KMS-11 (cell line): ENCODE results near the gene TMEM30B.
"Not testable (repeated sequence)": the region's sequence is repeated elsewhere in the genome, so short reads cannot be mapped to it uniquely, and the experiment has no call there.

Experiments
- H2AFZ ChIP-seq: fragments of 200-600 bp; sonication (generic); 2 replicates; pipeline ENCODE4 v1.6.1; 2016; ENCODE audit warnings: antibody characterized with exemption, mixed run types, low read depth
- H3K27ac ChIP-seq: fragments of 200-600 bp; sonication (generic); 2 replicates; pipeline ENCODE4 v1.6.1; 2016; ENCODE audit warnings: mild to moderate bottlenecking, mixed run types
- H3K27me3 ChIP-seq: fragments of 200-600 bp; sonication (generic); 2 replicates; pipeline ENCODE4 v1.6.1; 2017; ENCODE audit warnings: mild to moderate bottlenecking, low read depth, mixed run types, moderate library complexity; ENCODE audit not compliant: insufficient read depth
- H3K36me3 ChIP-seq: fragments of 200-600 bp; sonication (generic); 2 replicates; pipeline ENCODE4 v1.6.1; 2017; ENCODE audit warnings: mild to moderate bottlenecking, mixed run types; ENCODE audit not compliant: insufficient read depth
- H3K4me1 ChIP-seq: fragments of 200-600 bp; sonication (generic); 2 replicates; pipeline ENCODE4 v1.6.1; 2016; ENCODE audit warnings: mild to moderate bottlenecking, low read depth, mixed run types; ENCODE audit not compliant: poor library complexity, severe bottlenecking
- H3K4me2 ChIP-seq: fragments of 200-600 bp; sonication (generic); 2 replicates; pipeline ENCODE4 v1.7.0; 2016; ENCODE audit warnings: mild to moderate bottlenecking, mixed run types
- H3K4me3 ChIP-seq: fragments of 200-600 bp; sonication (generic); IDR thresholded peaks from 2 replicates; pipeline ENCODE4 v1.6.1; 2017; ENCODE audit warnings: low read depth, low read length, mixed read lengths; ENCODE audit not compliant: insufficient read depth
- H3K79me2 ChIP-seq: fragments of 200-600 bp; sonication (generic); 2 replicates; pipeline ENCODE4 v1.6.1; 2016; ENCODE audit warnings: low read depth, mixed run types; ENCODE audit not compliant: insufficient read depth
- H3K9ac ChIP-seq: fragments of 200-600 bp; sonication (generic); 2 replicates; pipeline ENCODE4 v1.6.1; 2016; ENCODE audit warnings: mild to moderate bottlenecking, mixed run types
- H4K20me1 ChIP-seq: fragments of 200-600 bp; sonication (generic); 2 replicates; pipeline ENCODE4 v1.6.1; 2016; ENCODE audit warnings: mild to moderate bottlenecking, mixed run types; ENCODE audit not compliant: insufficient read depth
- TF ChIP-seq, protein P1 (sequence below): fragments of 200-600 bp; sonication (generic); conservative IDR thresholded peaks from 2 replicates; pipeline ENCODE4 v1.6.1; 2017; ENCODE audit warnings: low read depth, mild to moderate bottlenecking, antibody characterized with exemption, low read length, moderate library complexity, mixed read lengths

The TMEM30B gene

GRCh38 chr14:61322799-61323290 lies 41.7 kb upstream of the TMEM30B start:
- Histone ChIP-seq H3K4me3 (no peak overlapping the region), H4K20me1 (no peaks in the 10 kb centered on the region), H3K27me3 (no peaks in the 10 kb centered on the region), H3K79me2 (no peaks in the 10 kb centered on the region), H3K4me1 (no peaks in the 10 kb centered on the region), H3K9ac (no peak overlapping the region), H3K36me3 (no peaks in the 10 kb centered on the region), H3K27ac (no peak overlapping the region), H3K4me2 (no peak overlapping the region), H2AFZ (no peak overlapping the region)
- TF ChIP-seq, protein P1, sequence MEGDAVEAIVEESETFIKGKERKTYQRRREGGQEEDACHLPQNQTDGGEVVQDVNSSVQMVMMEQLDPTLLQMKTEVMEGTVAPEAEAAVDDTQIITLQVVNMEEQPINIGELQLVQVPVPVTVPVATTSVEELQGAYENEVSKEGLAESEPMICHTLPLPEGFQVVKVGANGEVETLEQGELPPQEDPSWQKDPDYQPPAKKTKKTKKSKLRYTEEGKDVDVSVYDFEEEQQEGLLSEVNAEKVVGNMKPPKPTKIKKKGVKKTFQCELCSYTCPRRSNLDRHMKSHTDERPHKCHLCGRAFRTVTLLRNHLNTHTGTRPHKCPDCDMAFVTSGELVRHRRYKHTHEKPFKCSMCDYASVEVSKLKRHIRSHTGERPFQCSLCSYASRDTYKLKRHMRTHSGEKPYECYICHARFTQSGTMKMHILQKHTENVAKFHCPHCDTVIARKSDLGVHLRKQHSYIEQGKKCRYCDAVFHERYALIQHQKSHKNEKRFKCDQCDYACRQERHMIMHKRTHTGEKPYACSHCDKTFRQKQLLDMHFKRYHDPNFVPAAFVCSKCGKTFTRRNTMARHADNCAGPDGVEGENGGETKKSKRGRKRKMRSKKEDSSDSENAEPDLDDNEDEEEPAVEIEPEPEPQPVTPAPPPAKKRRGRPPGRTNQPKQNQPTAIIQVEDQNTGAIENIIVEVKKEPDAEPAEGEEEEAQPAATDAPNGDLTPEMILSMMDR, result no peak

DNA sequence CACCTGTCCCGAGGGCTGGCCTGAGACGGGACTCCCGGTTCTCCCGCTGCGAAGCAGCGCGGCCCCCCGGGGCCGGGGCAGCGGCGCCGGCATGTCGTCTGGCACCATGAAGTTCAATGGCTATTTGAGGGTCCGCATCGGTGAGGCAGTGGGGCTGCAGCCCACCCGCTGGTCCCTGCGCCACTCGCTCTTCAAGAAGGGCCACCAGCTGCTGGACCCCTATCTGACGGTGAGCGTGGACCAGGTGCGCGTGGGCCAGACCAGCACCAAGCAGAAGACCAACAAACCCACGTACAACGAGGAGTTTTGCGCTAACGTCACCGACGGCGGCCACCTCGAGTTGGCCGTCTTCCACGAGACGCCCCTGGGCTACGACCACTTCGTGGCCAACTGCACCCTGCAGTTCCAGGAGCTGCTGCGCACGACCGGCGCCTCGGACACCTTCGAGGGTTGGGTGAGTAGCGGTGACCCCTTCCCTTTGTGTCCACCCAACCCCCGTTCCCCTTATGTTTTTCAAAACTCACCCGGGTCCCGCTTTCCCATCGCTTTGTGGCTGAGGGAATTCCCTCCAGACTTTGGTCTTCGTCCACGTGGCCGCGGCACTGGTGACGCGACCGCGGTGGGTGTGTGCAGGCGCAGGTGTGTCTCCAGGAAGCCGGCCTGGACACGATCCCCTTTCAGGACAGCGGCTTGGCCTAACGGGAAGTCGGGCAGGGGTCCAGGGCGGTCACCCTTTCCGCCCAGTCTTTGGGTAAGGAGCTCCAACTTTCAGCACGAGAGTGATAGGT lies 41.1 kb upstream of the TMEM30B start:
- no peak overlapping the region for H3K27ac ChIP-seq
- no peak overlapping the region for H3K4me3 ChIP-seq
- H3K9ac ChIP-seq, result no peak overlapping the region
- no peaks in the 10 kb centered on the region for H3K27me3 ChIP-seq
- no peaks in the 10 kb centered on the region for H3K79me2 ChIP-seq
- no peaks in the 10 kb centered on the region for H3K4me1 ChIP-seq
- no peaks in the 10 kb centered on the region for H3K36me3 ChIP-seq
- no peak overlapping the region for H2AFZ ChIP-seq
- H3K4me2 ChIP-seq, result no peak overlapping the region
- H4K20me1 ChIP-seq, result no peaks in the 10 kb centered on the region
- TF ChIP-seq, protein P1, result no peak

DNA sequence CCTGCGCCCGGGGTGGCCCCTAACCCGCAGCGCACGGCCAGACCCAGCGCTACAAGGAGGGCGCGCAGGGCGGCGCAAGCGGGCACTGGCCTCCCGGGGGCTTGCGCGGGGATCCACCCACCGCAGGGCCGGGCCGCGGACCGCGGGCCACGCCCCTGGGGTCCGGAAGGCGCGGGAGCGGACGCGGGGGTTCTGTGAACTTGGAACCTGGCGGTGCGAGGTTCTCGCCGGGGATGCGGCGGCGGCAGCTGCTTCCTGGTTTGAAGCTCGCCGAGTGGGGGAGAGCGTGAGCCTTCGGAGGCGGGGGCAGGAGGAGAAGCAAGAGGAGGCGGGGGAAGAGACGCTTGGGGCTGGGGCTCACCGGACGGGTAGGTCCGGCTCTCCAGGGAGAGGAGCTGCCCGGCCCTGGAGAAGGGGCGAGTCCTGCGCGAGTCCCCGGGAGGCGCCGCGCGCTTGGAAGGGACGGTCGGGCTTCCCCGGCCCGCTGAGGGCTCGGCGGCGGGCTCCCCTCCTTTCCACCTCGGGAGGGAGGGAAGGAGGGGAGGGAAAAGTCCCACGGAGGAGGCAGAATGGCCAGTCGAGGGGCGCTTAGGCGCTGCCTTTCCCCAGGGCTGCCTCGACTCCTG lies 40.4 kb upstream of the TMEM30B start, which contains the start of gene PRKCH:
PRKCH (plus strand) TSS at position 195 of the 626 bp plus-strand sequence. CDS start 523 bp downstream, outside the sequence.
- Histone ChIP-seq H3K27ac (no peak within 1 kb of the TSS), H3K4me1 (no peaks in the 10 kb centered on the region), H3K4me2 (no peak within 1 kb of the TSS), H3K36me3 (no peaks in the 10 kb centered on the region), H3K79me2 (no peaks in the 10 kb centered on the region), H3K9ac (no peak within 1 kb of the TSS), H2AFZ (peak within 1 kb of the TSS; percentile 59; the same call in 1 of the 2 replicates), H3K27me3 (no peaks in the 10 kb centered on the region), H4K20me1 (no peaks in the 10 kb centered on the region), H3K4me3 (no peak within 1 kb of the TSS)
- TF ChIP-seq, protein P1, result no peak

DNA sequence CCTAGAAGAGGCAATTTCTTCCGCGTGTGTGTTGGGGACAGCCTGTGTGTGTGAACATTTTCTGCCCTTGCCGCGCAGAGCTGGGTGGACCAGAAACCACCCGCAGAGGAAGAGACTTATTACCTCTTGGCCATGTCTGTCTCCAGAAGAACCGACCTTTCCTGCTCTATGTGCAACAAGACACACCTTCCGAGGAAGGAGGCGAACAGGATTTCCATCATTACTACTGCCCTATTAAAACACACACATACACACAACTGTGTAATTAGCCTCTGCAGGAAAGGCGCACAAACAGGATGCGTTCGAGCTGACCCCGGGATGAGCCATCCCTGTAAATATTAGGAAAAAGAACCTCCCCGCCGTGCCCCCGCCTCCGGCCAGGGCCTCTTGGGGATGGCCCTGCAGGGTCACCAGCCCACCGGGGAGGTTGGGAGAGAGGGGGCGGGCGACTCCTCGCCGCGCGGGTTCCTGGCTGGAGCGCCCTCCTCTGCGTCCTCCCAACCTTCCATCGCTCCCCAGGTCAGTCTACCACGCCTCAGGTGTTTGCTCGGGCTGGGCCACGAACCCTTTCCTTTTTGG lies 39.8 kb upstream of the TMEM30B start:
- H3K27ac ChIP-seq, result no peak overlapping the region
- no peak overlapping the region for H3K9ac ChIP-seq
- peak overlapping the region; percentile 59; the same call in 1 of the 2 replicates for H2AFZ ChIP-seq
- no peak overlapping the region for H3K4me2 ChIP-seq
- no peak overlapping the region for H3K4me3 ChIP-seq
- no peaks in the 10 kb centered on the region for H3K4me1 ChIP-seq
- H3K79me2 ChIP-seq, result no peaks in the 10 kb centered on the region
- H4K20me1 ChIP-seq, result no peaks in the 10 kb centered on the region
- no peaks in the 10 kb centered on the region for H3K36me3 ChIP-seq
- TF ChIP-seq, protein P1, result no peak
- H3K27me3 ChIP-seq, result no peaks in the 10 kb centered on the region

GRCh38 chr14:61320170-61320569 lies 39.0 kb upstream of the TMEM30B start:
- H3K4me2 ChIP-seq, H3K4me3 ChIP-seq, H3K27me3 ChIP-seq, H4K20me1 ChIP-seq, H3K27ac ChIP-seq, H3K9ac ChIP-seq, H2AFZ ChIP-seq, H3K4me1 ChIP-seq, H3K36me3 ChIP-seq, H3K79me2 ChIP-seq: not testable (repeated sequence)
